8988T (cell line): ENCODE measurements around the gene SKI.
"Not testable (repeated sequence)": the region's sequence is repeated elsewhere in the genome, so short reads cannot be mapped to it uniquely, and the experiment has no call there.

ENCODE experiments used
- DNase-seq: peaks from one replicate; pipeline ENCODE4 v3.0.0; 2011

Gene SKI

GRCh38 chr1:2231532-2232254 is 3.6 kb downstream of the SKI start:
- DNase-seq: peak; percentile 81

GRCh38 chr1:2232255-2232915 is 4.3 kb downstream of the SKI start:
- no peak for DNase-seq

- DNase-seq: no peak
These were observed 4.9 kb downstream of the SKI start for GRCh38 chr1:2232916-2233438.

GRCh38 chr1:2233468-2233867 is 5.3 kb downstream of the SKI start:
- DNase-seq: no peak

- DNase-seq: no peak
These were observed 6.1 kb downstream of the SKI start for GRCh38 chr1:2233997-2234761.

GRCh38 chr1:2234762-2235113 is 6.6 kb downstream of the SKI start:
- no peak for DNase-seq

- no peak for DNase-seq
These were observed 7.3 kb downstream of the SKI start for GRCh38 chr1:2235300-2235998.

GRCh38 chr1:2236695-2237677 is 8.9 kb downstream of the SKI start:
- no peak for DNase-seq

GRCh38 chr1:2237773-2238172 is 9.7 kb downstream of the SKI start:
- DNase-seq: no peak

- DNase-seq: no peak
These were observed 10.4 kb downstream of the SKI start for GRCh38 chr1:2238361-2239012.

GRCh38 chr1:2239013-2239370 is 10.9 kb downstream of the SKI start:
- DNase-seq: no peak

GRCh38 chr1:2239384-2239985 is 11.4 kb downstream of the SKI start:
- DNase-seq: no peak

- DNase-seq: no peak
These were observed 12.4 kb downstream of the SKI start for GRCh38 chr1:2240270-2241156.

- DNase-seq: no peak
These were observed 13.7 kb downstream of the SKI start for GRCh38 chr1:2241820-2242219.

- DNase-seq: no peak
These were observed 15.0 kb downstream of the SKI start for GRCh38 chr1:2242814-2243725.

GRCh38 chr1:2247045-2247394 is 18.9 kb downstream of the SKI start:
- not testable (repeated sequence) for DNase-seq

GRCh38 chr1:2247760-2248126 is 19.6 kb downstream of the SKI start:
- no peak for DNase-seq

GRCh38 chr1:2248127-2248826 is 20.2 kb downstream of the SKI start:
- no peak for DNase-seq
